Fibroblast of lung (primary cell): ENCODE measurements around the gene TMEM131L.

ENCODE experiments used
- EZH2 ChIP-seq: IDR thresholded peaks from 2 replicates; pipeline ENCODE4 v1.5.1; 2012; ENCODE audit warnings: low read length, control low read depth, mild to moderate bottlenecking; ENCODE audit errors: missing control alignments
- TF ChIP-seq, protein P1 (sequence below), 2 donors: IDR thresholded peaks in 1 of 2; conservative IDR thresholded peaks in 1 of 2; 1 replicate in 1 of 2; 2 replicates in 1 of 2; pipeline ENCODE4 v1.5.1; 2011 to 2012; ENCODE audit warnings: low read length in 2 of 2, control low read depth in 1 of 2, inconsistent platforms in 1 of 2, low read depth in 1 of 2, mild to moderate bottlenecking in 1 of 2

DNA sequence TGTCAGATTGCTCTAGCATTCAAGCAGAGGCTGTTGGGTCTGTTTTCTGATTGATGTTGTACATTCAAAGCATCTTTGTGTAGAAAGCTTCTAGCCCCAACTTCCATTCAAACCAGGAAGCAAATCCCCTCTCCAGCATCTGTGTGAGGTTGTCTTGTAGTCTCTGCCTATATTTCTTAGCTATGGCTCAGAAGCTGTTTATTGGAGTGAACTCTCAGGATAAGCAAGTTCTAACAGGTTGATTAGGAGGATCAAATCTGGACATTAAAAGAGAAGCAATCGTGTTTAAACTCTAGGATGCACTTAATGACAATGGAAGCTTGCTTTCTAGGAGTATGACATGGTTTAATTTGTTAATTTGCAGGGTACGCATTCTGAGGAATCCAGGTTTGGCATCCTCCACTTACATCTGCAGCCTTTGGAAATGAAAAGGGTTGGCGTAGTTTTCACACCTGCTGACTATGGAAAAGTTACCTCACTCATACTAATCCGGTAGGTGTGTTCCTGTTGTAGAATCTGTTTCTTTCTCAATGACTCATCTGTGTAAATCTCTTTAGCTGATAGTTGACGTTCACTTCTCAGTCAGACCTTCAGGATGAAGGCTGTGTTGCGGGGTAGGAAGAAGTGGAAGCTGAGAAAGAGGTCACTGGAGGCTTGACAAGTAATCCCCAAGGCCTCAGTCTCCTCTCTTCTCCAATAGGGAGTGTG, 129.9 kb downstream of the TMEM131L start:
- TF ChIP-seq, protein P1, sequence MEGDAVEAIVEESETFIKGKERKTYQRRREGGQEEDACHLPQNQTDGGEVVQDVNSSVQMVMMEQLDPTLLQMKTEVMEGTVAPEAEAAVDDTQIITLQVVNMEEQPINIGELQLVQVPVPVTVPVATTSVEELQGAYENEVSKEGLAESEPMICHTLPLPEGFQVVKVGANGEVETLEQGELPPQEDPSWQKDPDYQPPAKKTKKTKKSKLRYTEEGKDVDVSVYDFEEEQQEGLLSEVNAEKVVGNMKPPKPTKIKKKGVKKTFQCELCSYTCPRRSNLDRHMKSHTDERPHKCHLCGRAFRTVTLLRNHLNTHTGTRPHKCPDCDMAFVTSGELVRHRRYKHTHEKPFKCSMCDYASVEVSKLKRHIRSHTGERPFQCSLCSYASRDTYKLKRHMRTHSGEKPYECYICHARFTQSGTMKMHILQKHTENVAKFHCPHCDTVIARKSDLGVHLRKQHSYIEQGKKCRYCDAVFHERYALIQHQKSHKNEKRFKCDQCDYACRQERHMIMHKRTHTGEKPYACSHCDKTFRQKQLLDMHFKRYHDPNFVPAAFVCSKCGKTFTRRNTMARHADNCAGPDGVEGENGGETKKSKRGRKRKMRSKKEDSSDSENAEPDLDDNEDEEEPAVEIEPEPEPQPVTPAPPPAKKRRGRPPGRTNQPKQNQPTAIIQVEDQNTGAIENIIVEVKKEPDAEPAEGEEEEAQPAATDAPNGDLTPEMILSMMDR (conservative IDR thresholded peaks at IDR 0.05 in 1 of 2, IDR thresholded peaks at IDR 0.05 in 1 of 2; ENCODE audit: low read depth in 1 of 2, low read length in 2 of 2) = no peak
- TF ChIP-seq EZH2 = no peak
